Osteoblast (primary cell): ENCODE data around the gene SASH3. TPM values are rescaled to one million over a fixed set of nuclear protein-coding genes. Genes with fewer than 3 reads are reported as not detected.
A peak's percentile ranks its signal among the peaks of the same experiment; 100 is the strongest.

ENCODE experiments used
- DNase-seq: peaks from one replicate; pipeline ENCODE4 v3.0.0; 2011; ENCODE audit warnings: low spot score, mixed read lengths; ENCODE audit not compliant: insufficient read length; ENCODE audit errors: missing footprints
- H2AFZ ChIP-seq: 2 replicates; pipeline ENCODE4 v1.6.0; 2011; ENCODE audit warnings: mild to moderate bottlenecking, low read length
- H3K27ac ChIP-seq: 2 replicates; pipeline ENCODE4 v1.5.1; 2011; ENCODE audit warnings: mild to moderate bottlenecking, low read depth, low read length, moderate library complexity
- H3K27me3 ChIP-seq: 2 replicates; pipeline ENCODE4 v1.6.0; 2012; ENCODE audit warnings: mild to moderate bottlenecking, control low read depth, inconsistent platforms, low read length, moderate library complexity; ENCODE audit not compliant: insufficient read depth
- H3K36me3 ChIP-seq: 2 replicates; pipeline ENCODE4 v1.5.1; 2011; ENCODE audit warnings: mild to moderate bottlenecking, low read length, control low read depth, moderate library complexity; ENCODE audit not compliant: insufficient read depth
- H3K4me1 ChIP-seq: 2 replicates; pipeline ENCODE4 v1.5.1; 2011; ENCODE audit warnings: mild to moderate bottlenecking, low read length, control low read depth, moderate library complexity; ENCODE audit not compliant: insufficient read depth
- H3K4me2 ChIP-seq: 2 replicates; pipeline ENCODE4 v1.6.0; 2011; ENCODE audit warnings: mild to moderate bottlenecking, low read length; ENCODE audit not compliant: insufficient read depth
- H3K4me3 ChIP-seq: fragments of 200-600 bp; sonication (generic); 3 replicates; pipeline ENCODE4 v1.5.1; 2012; ENCODE audit warnings: mild to moderate bottlenecking, low read length, inconsistent platforms; ENCODE audit not compliant: insufficient read depth
- H3K79me2 ChIP-seq: 2 replicates; pipeline ENCODE4 v1.6.0; 2012; ENCODE audit warnings: mild to moderate bottlenecking, low read length, control low read depth, inconsistent platforms; ENCODE audit not compliant: insufficient read depth
- H3K9me3 ChIP-seq: 2 replicates; pipeline ENCODE4 v1.5.1; 2011; ENCODE audit warnings: low read depth, low read length, control low read depth
- H4K20me1 ChIP-seq: 2 replicates; pipeline ENCODE4 v1.6.0; 2012; ENCODE audit warnings: mild to moderate bottlenecking, low read length, control low read depth; ENCODE audit not compliant: insufficient read depth
- total RNA-seq: library from RNA; depleted of rRNA; stranded (reverse); fragments of >200 nt; gene quantifications from 2 replicates; pipeline ENCODE4 v1.2.3, GENCODE V29; 2012
- TF ChIP-seq, protein P1 (sequence below): IDR thresholded peaks from 2 replicates; pipeline ENCODE4 v1.5.1; 2011; ENCODE audit warnings: mild to moderate bottlenecking, low read depth, low read length, moderate library complexity; ENCODE audit errors: extremely low read depth

The SASH3 gene
- total RNA-seq, 1 donor = not detected

DNA sequence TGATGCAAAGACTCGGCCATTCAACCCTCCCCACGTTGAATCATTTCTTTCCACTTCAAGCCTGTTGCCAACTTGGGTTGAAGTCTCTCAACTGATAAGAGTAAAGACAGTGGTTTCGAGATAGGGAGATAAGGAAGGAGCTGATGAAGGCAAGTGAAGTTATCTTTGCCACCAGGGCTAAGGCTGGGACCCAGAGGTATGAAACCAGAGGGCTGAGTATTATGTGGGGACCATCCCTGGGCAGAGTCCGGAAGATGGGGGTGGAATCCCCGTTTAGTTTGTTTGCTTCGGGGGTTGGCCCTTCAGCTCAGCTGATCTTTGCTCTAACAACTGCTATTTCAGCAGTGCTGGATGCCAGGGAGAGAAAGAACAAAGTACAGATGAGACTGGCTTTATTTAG is 43.3 kb upstream of the SASH3 start:
- Histone ChIP-seq H3K4me1 (no peaks in the 10 kb centered on the region), H3K36me3 (no peaks in the 10 kb centered on the region), H3K27me3 (peaks cover 9% of the 10 kb centered on the region), H2AFZ (no peak overlapping the region), H3K4me2 (no peak overlapping the region), H3K27ac (no peak overlapping the region), H4K20me1 (no peaks in the 10 kb centered on the region), H3K4me3 (no peak overlapping the region), H3K79me2 (no peaks in the 10 kb centered on the region), H3K9me3 (no peaks in the 10 kb centered on the region)
- no peak for DNase-seq
- TF ChIP-seq, protein P1, sequence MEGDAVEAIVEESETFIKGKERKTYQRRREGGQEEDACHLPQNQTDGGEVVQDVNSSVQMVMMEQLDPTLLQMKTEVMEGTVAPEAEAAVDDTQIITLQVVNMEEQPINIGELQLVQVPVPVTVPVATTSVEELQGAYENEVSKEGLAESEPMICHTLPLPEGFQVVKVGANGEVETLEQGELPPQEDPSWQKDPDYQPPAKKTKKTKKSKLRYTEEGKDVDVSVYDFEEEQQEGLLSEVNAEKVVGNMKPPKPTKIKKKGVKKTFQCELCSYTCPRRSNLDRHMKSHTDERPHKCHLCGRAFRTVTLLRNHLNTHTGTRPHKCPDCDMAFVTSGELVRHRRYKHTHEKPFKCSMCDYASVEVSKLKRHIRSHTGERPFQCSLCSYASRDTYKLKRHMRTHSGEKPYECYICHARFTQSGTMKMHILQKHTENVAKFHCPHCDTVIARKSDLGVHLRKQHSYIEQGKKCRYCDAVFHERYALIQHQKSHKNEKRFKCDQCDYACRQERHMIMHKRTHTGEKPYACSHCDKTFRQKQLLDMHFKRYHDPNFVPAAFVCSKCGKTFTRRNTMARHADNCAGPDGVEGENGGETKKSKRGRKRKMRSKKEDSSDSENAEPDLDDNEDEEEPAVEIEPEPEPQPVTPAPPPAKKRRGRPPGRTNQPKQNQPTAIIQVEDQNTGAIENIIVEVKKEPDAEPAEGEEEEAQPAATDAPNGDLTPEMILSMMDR = no peak

DNA sequence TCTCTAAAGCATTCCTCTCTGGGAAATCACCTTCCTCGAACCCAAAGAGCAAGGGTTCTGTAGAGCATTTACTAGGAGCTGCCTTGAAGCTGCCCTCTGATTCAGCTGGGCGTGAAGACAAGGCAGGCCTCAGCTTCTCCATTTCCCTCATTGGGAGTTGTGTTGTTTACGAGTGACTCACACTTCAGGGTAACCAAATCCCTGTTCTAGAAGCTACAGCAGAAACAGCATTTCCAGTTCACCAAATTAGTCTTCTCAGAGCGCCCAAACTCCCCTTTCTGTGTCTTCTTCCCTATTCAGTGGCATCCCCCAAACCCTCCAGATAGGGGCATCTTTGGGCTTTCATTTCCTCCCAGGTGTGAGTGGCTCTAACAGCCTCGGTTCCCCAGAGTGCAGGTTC is 41.8 kb upstream of the SASH3 start:
- H3K9me3 ChIP-seq = no peaks in the 10 kb centered on the region
- H3K27me3 ChIP-seq = peaks cover 9% of the 10 kb centered on the region
- no peaks in the 10 kb centered on the region for H4K20me1 ChIP-seq
- no peak overlapping the region for H3K4me3 ChIP-seq
- no peaks in the 10 kb centered on the region for H3K36me3 ChIP-seq
- H3K27ac ChIP-seq = no peak overlapping the region
- no peak overlapping the region for H2AFZ ChIP-seq
- H3K4me2 ChIP-seq = no peak overlapping the region
- peak; percentile 93 for DNase-seq
- TF ChIP-seq, protein P1 = no peak
- H3K4me1 ChIP-seq = no peaks in the 10 kb centered on the region
- no peaks in the 10 kb centered on the region for H3K79me2 ChIP-seq

DNA sequence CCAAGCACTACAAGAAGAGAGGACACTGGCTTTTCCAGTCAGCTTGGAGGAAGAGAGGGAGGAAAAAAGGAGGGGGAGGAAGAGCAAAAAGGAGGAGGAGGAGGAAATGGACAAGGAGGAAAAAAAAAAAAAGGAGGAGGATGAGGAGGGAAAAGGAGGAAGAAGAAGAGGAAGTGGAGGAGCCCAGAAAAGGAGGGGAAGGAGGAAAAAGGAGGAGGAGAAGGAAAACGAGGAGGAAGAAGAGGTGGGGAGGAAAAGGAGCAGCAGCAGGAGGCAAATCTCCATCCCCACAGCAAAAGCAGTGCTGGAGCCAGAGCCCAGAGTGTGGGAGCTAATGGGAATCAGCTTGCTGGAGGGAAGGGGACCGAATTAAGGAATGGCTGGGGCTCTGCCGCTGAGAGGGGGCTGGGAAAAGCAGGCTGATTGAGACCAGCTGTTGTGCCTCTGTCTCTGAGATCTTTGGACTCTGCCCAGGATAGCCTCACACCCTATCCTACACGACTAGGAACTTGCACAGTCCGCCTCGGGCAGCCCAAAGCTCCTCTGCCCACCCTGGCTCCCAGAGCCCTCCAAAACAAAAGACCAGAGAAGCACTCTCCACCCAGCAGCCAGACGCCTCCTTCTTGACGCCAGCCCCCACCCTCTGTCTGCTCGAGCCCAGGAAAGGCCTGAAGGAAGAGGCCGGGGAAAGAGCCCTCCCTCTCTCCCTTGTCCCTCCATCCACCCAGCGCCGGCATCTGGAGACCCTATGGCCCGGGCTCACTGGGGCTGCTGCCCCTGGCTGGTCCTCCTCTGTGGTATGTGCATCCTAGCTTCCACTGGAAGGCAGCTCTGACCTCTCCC is 41.1 kb upstream of the SASH3 start, which contains the start of gene XPNPEP2:
Gene XPNPEP2 (plus strand): TSS at position 514 of the 843 bp plus-strand sequence. CDS start 235 bp downstream, at position 749.
- H3K4me3 ChIP-seq = no peak within 1 kb of the TSS
- TF ChIP-seq, protein P1 = no peak
- no peaks in the 10 kb centered on the region for H3K4me1 ChIP-seq
- no peak for DNase-seq
- H3K27ac ChIP-seq = no peak within 1 kb of the TSS
- H3K36me3 ChIP-seq = no peaks in the 10 kb centered on the region
- no peak within 1 kb of the TSS for H2AFZ ChIP-seq
- no peak within 1 kb of the TSS for H3K4me2 ChIP-seq
- peaks cover 9% of the 10 kb centered on the region for H3K27me3 ChIP-seq
- no peaks in the 10 kb centered on the region for H4K20me1 ChIP-seq
- no peaks in the 10 kb centered on the region for H3K79me2 ChIP-seq
- no peaks in the 10 kb centered on the region for H3K9me3 ChIP-seq

DNA sequence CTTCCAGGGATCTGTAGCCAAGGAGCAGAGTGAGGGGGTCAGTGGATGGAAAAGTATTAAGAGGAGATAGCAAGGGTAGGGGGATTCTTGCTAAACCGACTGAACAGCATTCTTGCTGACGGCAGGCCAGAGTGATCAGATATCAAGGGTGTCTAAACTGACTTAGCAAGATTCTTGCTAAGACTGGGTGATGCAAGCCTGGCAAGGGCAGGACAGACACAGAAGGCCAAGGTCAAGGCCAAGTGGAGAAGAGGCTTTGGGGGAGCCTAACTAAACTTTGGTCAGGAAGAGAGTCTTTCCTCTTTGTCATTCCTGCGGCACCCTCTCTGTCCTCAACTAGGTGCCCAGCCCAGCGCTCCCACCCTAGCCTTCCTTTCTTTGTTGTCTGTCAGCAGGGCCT is 40.2 kb upstream of the SASH3 start:
- Histone ChIP-seq H3K4me3 (no peak overlapping the region), H3K4me1 (no peaks in the 10 kb centered on the region), H3K79me2 (no peaks in the 10 kb centered on the region), H3K36me3 (no peaks in the 10 kb centered on the region), H4K20me1 (no peaks in the 10 kb centered on the region), H3K27me3 (peaks cover 9% of the 10 kb centered on the region), H3K27ac (no peak overlapping the region), H2AFZ (no peak overlapping the region), H3K4me2 (no peak overlapping the region), H3K9me3 (no peaks in the 10 kb centered on the region)
- TF ChIP-seq, protein P1 = no peak
- no peak for DNase-seq
